HG03025 (cell line): ENCODE results near the gene FAS.
"Not testable (repeated sequence)": the region's sequence is repeated elsewhere in the genome, so short reads cannot be mapped to it uniquely, and the experiment has no call there.

Experiments used
- ATAC-seq: cut with Tn5 transposase; IDR thresholded peaks from one replicate; pipeline ENCODE4 v1.9.1; 2021; ENCODE audit warnings: mild to moderate bottlenecking, moderate library complexity; ENCODE audit not compliant: unreplicated experiment, low FRiP score

Gene FAS

GRCh38 chr10:88991161-88991898 lies 732 bp downstream of the FAS start:
- peak; percentile 51 for ATAC-seq

GRCh38 chr10:88991899-88992320 lies 1.3 kb downstream of the FAS start:
- peak; percentile 8 for ATAC-seq

- ATAC-seq = no peak
Measured at GRCh38 chr10:88992921-88993524, 2.4 kb downstream of the FAS start.

- ATAC-seq = no peak
Measured at GRCh38 chr10:88994019-88994418, 3.4 kb downstream of the FAS start.

GRCh38 chr10:88995156-88995876 lies 4.7 kb downstream of the FAS start:
- no peak for ATAC-seq

GRCh38 chr10:88996927-88997326 lies 6.3 kb downstream of the FAS start:
- ATAC-seq = no peak

- no peak for ATAC-seq
Measured at GRCh38 chr10:88999625-89000024, 9.0 kb downstream of the FAS start.

- no peak for ATAC-seq
Measured at GRCh38 chr10:89001024-89001728, 10.6 kb downstream of the FAS start.

GRCh38 chr10:89001729-89002072 lies 11.1 kb downstream of the FAS start:
- ATAC-seq = no peak

GRCh38 chr10:89002226-89002978 lies 11.8 kb downstream of the FAS start:
- peak; percentile 57 for ATAC-seq

- no peak for ATAC-seq
Measured at GRCh38 chr10:89003344-89003743, 12.7 kb downstream of the FAS start.

GRCh38 chr10:89007129-89007893 lies 16.7 kb downstream of the FAS start:
- ATAC-seq = no peak

GRCh38 chr10:89018700-89019346 lies 28.2 kb downstream of the FAS start:
- ATAC-seq = not testable (repeated sequence)

GRCh38 chr10:89019569-89020327 lies 29.1 kb downstream of the FAS start:
- no peak for ATAC-seq

GRCh38 chr10:89021526-89021925 lies 30.9 kb downstream of the FAS start:
- ATAC-seq = not testable (repeated sequence)

- ATAC-seq = no peak
Measured at GRCh38 chr10:89022734-89023133, 32.1 kb downstream of the FAS start.

GRCh38 chr10:89025453-89025852 lies 34.9 kb downstream of the FAS start:
- ATAC-seq = no peak

- no peak for ATAC-seq
Measured at GRCh38 chr10:89029181-89029580, 38.6 kb downstream of the FAS start.
